Lower leg skin (tissue), 4 donors: Measurements from ENCODE around the gene POU2F3. TPM values are rescaled to one million over a fixed set of nuclear protein-coding genes. Genes with fewer than 3 reads are reported as not detected.

Experiments used
- DNase-seq, 2 donors: peaks; one replicate each; pipeline ENCODE4 v3.0.0-alpha.2; 2019; ENCODE audit warnings: low spot score in 2 of 2
- H3K4me3 ChIP-seq: fragments of 200-600 bp; sonication (generic); 2 replicates; pipeline ENCODE4 v1.5.1; 2017; ENCODE audit warnings: mild to moderate bottlenecking, low read depth; ENCODE audit not compliant: poor library complexity, severe bottlenecking
- POLR2A ChIP-seq, 2 donors: fragments of 450-650 bp; IDR thresholded peaks; one replicate each; pipeline ENCODE4 v1.6.1; 2016 to 2017; ENCODE audit warnings: antibody characterized with exemption in 2 of 2, mild to moderate bottlenecking in 1 of 2, moderate library complexity in 1 of 2
- WGBS, 2 donors: methylation state at CpG; one replicate each; pipeline ENCODE4 v1.1.5; 2018; 5-methylcytosine and 5-hydroxymethylcytosine counted together
- intact Hi-C: fragments of 100-400 bp; cut with DNase I; formaldehyde crosslinking; loops from one replicate; pipeline ENCODE4 v1.15.0; 2023; ENCODE audit warnings: low total_unique reads
- total RNA-seq, 4 donors: library from RNA; depleted of rRNA; stranded (reverse); fragments of >200 nt; gene quantifications; one replicate each; pipeline ENCODE4 v1.1.0, GENCODE V29; 2016
- TF ChIP-seq, protein P1 (sequence below), 3 donors: fragments of 450-650 bp; IDR thresholded peaks; one replicate each; pipeline ENCODE4 v1.5.1; 2016; ENCODE audit warnings: antibody characterized with exemption in 3 of 3, mild to moderate bottlenecking in 3 of 3, moderate library complexity in 2 of 3

Gene POU2F3
- total RNA-seq, 4 donors from 2014 or later: 74.1 to 112 (median 103) TPM

DNA sequence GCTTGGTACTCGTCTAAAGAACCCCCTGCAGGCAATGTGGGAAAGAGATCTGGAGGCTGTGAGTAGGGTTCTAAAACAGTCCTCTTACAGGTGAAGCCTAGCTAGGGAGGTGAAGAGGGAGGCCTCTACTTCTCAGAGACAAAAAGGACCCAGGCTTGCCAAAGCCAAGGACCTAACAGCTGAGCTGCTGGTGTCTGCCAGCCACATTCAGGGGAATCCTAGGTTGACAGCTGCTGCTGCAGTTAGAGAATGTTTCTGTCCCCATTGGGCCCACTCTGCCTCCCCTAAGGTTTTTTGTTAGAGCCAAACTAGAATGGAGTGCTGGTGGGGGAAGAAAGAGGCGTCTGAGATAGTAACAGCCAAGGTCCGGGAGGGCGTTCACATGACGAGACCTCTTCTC is 58.5 kb downstream of the POU2F3 start:
- H3K4me3 ChIP-seq: no peak overlapping the region
- 80 to 84% methylated on average over 5 of the region's 5 CpGs for WGBS, 2 donors
- peak in 1 of 2 donors; percentile 43 for DNase-seq
- intact Hi-C loops: loop anchor here (2.0 kb wide), 1 partner anchor 64 kb away; no protein-coding TSS in a partner anchor
- TF ChIP-seq POLR2A (IDR thresholded peaks at IDR 0.05): no peak
- TF ChIP-seq, protein P1, sequence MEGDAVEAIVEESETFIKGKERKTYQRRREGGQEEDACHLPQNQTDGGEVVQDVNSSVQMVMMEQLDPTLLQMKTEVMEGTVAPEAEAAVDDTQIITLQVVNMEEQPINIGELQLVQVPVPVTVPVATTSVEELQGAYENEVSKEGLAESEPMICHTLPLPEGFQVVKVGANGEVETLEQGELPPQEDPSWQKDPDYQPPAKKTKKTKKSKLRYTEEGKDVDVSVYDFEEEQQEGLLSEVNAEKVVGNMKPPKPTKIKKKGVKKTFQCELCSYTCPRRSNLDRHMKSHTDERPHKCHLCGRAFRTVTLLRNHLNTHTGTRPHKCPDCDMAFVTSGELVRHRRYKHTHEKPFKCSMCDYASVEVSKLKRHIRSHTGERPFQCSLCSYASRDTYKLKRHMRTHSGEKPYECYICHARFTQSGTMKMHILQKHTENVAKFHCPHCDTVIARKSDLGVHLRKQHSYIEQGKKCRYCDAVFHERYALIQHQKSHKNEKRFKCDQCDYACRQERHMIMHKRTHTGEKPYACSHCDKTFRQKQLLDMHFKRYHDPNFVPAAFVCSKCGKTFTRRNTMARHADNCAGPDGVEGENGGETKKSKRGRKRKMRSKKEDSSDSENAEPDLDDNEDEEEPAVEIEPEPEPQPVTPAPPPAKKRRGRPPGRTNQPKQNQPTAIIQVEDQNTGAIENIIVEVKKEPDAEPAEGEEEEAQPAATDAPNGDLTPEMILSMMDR (IDR thresholded peaks at IDR 0.05): no peak

DNA sequence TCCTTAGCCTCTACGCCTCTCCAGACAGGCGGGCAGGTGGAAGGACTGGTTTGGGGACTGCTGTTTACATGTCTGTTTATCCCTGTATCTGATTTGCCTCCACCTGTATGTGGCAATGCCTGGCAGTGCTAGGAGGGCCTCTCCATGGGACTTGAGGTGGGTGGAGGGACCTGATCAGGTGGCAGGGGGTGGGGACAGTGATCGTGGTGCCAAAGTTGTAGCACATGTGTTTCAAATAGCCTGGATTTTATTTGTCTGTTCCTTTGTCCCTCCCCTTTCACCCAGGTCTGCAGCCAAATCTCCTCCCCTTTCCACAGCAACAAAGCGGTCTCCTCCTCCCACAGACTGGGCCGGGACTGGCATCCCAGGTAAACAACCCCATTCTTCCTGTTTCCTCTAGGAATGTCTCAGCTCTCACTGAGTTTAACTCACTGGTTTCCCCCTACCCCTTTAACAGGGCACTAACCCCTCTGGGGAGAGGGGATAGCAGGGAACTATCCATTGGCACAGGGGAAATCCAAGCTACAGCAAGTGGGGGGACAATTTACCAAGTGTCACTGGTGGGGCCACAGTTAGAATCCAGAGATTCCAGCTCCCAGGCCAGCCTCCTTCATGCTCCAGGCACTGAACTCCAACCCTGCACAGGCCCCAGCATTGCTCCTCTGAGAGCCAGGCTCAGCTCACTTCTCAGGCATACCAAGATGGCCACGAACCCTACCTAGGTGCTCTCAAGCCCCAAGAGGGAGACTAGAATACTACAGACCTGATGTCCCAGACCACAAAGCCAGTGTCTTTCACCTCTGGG is 62.3 kb downstream of the POU2F3 start:
- H3K4me3 ChIP-seq: no peak overlapping the region
- DNase-seq: peak; percentile 84 to 94
- 48 to 50% methylated on average over 6 of the region's 6 CpGs for WGBS, 2 donors
- TF ChIP-seq, protein P1 (IDR thresholded peaks at IDR 0.05): no peak
- no peak for TF ChIP-seq POLR2A (IDR thresholded peaks at IDR 0.05)
- intact Hi-C loops: loop anchor here (10.0 kb wide), 1 partner anchor 127 kb away; no protein-coding TSS in a partner anchor

DNA sequence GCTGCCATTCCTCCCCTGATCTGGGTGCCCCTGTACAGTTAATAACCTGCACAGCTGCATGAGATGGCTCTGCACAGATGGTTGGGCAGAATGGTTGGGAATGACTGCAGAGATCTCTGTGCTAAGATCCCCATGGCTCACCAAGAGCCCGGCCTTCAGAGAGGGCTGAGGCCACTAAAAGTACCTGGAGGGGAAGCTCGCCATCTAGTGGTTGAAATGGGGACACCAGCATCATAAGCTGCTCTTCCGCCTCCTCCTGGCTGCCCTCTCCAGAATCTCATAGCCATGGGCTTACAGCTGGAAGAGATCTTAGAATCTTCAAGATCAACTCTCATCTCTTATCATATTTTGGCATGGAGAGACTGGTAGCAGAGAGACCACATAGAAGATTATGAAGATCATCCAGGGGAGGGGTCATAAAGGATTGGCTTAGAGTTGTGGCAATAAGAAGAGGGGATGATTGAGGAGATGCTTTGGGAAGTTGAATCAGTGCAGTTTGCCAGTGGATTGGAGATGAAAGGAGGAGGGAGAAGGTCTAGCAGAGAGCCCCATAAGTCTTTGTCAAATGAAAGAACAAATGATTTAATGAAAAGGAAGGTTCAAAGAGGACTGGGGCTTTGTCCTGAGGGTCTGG is 63.2 kb downstream of the POU2F3 start:
- DNase-seq: peak; percentile 78 to 92
- intact Hi-C loops: loop anchor here (10.0 kb wide), 1 partner anchor 128 kb away; no protein-coding TSS in a partner anchor

DNA sequence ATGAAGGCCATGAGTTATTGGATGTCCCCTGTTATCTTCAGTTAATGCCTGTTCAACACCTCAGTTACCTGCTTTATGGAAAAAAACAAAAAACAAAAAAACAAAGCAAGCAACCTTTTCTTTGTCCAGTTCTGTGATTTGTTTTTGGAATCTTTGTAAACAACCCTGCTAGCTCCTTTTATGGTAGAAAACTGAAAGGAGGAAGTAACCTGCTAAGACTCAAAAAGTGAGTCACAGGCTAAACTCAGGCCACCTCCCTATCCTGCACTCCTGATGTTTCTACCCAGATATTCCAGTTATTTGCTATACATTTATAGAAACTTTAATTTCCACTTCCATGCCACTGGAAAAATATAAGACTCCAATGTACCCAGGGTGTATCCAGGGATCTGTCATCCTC is 64.6 kb downstream of the POU2F3 start:
- TF ChIP-seq, protein P1 (IDR thresholded peaks at IDR 0.05): no peak
- no peak for TF ChIP-seq POLR2A (IDR thresholded peaks at IDR 0.05)
- intact Hi-C loops: loop anchor here (10.0 kb wide), 1 partner anchor 130 kb away; no protein-coding TSS in a partner anchor
- H3K4me3 ChIP-seq: no peak overlapping the region
- DNase-seq: no peak

More for the DNA sequence above, 63.2 kb downstream of the POU2F3 start:
- TF ChIP-seq, protein P1 (IDR thresholded peaks at IDR 0.05): peak in 1 of 3 donors; percentile 58
- TF ChIP-seq POLR2A (IDR thresholded peaks at IDR 0.05): no peak
- no peak overlapping the region for H3K4me3 ChIP-seq
- WGBS, 2 donors: 11 to 13% methylated on average over 3 of the region's 3 CpGs

DNA sequence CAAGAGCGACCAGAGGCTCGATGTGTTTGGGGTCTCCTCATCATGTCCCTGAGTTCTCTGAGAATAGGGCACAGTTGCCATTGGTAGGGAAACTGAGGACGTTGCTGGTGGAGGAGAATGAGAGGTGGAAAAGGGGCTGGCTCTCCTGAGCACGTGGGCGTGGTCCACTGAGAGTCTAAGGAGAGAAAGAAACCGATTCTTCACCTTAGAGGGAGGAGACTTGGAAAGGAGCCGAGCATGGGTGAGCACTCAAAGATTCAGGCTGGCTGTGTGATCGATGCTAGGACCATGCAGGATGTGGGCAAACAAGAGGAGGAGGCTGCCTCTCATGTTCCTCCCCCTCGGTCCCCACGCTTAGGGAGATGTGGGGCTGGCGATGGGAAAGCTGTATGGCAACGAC is 65.3 kb downstream of the POU2F3 start:
- intact Hi-C loops: loop anchor here (10.0 kb wide), 1 partner anchor 130 kb away; no protein-coding TSS in a partner anchor
- 72 to 74% methylated on average over 12 of the region's 12 CpGs for WGBS, 2 donors
- H3K4me3 ChIP-seq: no peak overlapping the region
- no peak for TF ChIP-seq POLR2A (IDR thresholded peaks at IDR 0.05)
- TF ChIP-seq, protein P1 (IDR thresholded peaks at IDR 0.05): no peak
- DNase-seq: peak in 1 of 2 donors; percentile 75
